Inflammatory macrophage treated with lipopolysaccharide for 4 hours (primary cell): Measurements from ENCODE around the gene AGAP1.

ENCODE experiments used
- DNase-seq: peaks from one replicate; pipeline ENCODE4 v3.0.0-alpha.2; 2020

The AGAP1 gene

GRCh38 chr2:235859651-235860050 lies 365.8 kb downstream of the AGAP1 start:
- no peak for DNase-seq

DNA sequence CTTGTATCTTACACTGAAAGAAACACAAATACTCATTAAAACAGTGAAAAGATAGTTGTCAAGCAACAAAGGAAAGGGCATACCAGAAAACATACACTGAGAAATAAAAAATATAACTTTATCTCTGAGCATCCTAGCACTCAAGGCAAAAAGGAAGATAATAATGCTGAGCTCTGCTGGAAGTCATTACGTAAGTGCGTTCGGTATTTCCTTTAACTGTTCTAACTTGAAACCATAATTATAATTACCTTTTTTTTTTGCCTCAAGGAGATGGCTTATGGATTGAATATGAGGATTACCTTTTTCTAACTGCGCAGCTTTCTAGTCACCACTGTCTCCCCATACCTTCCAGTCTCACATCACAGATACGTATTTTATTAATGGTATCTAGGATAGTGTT lies 366.3 kb downstream of the AGAP1 start:
- no peak for DNase-seq

GRCh38 chr2:235860871-235861270 lies 367.0 kb downstream of the AGAP1 start:
- DNase-seq = no peak

GRCh38 chr2:235861383-235861782 lies 367.5 kb downstream of the AGAP1 start:
- no peak for DNase-seq

DNA sequence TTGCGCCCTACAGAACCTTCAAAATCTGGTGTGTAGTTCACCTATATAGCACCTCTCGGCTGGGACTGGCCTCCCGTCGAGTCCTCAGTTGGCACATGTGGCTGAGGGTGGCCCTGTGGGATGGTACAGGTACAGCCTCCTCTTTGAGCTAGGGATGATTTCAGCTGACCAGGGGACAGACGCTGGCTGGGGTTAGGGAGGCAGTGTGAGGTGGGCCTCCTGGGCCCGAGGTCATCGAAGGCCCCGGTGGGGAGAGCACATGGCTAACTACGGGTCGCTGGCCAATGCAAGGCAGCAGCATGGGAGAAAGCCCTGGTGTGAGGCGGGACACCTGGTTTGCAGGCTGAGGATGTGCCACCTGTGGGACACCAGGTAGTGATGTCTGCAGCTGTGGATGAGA lies 369.6 kb downstream of the AGAP1 start:
- no peak for DNase-seq

DNA sequence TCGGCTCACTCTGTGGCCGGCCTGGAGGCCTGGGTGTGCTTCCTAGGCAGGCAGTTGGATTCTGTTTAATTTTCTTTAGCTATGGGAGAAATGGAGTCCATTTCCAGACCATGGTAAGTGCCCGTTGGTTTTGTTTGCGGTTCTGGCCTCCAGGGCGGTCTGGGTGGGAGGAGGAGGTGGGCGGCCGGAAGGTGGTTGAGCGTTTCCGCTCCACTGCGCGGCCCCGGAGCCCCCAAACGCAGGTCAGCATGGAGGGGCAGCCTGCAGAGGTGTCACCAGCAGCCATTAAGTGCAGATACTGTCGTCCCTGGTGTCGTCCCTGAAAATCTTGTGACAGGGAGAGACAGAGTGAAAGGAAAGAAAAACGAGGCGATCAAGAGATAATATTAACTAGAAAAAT lies 370.5 kb downstream of the AGAP1 start:
- DNase-seq = no peak

GRCh38 chr2:235864733-235865515 lies 371.1 kb downstream of the AGAP1 start:
- no peak for DNase-seq

GRCh38 chr2:235866373-235866772 lies 372.5 kb downstream of the AGAP1 start:
- DNase-seq = no peak

DNA sequence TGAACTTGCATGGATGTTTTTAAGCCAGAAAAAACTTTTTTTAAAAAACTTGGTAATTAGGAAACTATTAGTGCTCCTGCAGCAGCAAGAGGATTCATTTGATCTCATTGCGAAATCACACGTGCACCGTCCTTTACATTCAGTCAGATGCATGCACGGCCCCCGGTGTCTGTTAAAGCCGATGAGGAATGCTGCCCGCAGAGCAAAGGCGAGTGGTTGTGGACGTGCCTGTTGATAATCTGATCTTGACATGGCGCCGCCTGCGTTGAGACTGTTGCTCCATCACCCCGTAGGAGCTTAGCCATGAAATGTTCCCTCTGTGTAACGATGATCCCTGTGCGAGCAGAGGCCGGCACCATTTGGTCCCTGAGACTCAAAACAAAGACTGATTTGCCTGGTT lies 374.4 kb downstream of the AGAP1 start:
- no peak for DNase-seq

- DNase-seq = no peak
These were observed 374.8 kb downstream of the AGAP1 start for GRCh38 chr2:235868645-235869044.

DNA sequence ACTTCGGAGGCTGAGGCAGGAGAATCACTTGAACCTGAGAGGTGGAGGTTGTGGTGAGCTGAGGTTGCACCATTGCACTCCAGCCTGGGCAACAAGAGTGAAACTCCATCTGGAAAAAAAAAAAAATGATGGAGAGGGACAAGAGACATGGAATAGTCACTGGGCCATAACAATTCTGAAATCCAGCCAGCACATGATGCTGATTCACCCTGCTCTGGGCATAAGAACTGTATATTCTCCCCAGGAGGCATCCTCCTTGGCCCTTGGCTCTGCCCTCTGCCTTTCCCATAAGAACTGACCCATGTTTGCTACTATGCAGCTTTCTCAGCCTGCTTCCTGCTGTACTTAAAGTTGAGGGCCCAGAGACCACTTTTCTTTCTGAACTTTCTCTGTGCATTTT lies 376.7 kb downstream of the AGAP1 start:
- DNase-seq = no peak

DNA sequence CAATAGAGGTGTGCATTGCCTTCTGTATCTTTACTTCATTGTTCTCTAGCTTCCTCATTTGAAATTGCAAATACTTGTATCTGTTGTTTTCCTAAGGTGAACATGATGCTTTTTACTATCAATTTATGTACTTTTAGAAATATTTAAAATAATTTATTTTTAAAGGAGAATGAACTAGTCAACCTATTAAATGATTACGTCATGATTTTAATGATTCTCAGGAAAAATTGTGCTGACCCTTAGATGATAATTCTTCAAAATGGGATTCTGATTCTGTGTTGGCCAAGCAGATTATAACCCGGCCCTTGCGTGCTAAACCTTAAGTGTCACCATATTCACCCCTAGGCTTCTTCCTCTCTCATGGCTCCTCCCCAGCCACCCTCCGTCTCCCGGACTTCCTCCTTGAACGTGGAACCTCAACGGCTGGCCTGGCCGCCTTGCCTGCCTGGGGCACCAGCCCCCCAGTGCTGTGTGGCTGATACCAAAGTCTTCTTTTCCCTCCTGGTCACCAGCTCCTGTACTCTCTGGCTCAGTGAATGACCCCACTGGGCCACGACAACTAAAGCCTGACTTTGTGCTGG lies 382.3 kb downstream of the AGAP1 start:
- DNase-seq = no peak

DNA sequence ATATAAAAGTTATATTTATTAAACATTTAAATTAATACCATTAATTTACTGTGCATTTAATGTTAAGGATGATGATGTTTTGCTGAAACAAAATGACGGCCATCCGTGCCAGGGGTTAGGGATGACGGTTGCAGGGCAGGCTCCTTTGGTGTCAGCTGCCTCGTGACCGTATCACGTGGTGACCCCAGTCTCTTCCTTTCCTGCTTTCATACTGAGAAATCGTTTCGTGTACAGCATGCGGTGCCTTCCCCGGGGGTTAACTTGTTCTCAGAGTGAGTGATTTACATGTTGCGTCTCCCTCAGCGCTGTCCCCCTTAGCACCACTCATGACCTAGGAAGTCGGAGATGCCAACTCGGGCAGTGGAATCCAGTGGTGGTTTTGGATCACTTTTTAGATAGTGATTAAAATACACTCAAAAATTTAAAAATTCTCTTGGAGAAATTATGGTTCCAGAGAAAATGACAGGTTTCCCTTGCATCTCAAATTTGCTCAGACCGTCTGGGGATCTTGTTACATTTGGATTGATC lies 383.5 kb downstream of the AGAP1 start:
- no peak for DNase-seq

GRCh38 chr2:235879116-235879515 lies 385.3 kb downstream of the AGAP1 start:
- DNase-seq = no peak

- DNase-seq = no peak
These were observed 389.8 kb downstream of the AGAP1 start for GRCh38 chr2:235883675-235884074.

DNA sequence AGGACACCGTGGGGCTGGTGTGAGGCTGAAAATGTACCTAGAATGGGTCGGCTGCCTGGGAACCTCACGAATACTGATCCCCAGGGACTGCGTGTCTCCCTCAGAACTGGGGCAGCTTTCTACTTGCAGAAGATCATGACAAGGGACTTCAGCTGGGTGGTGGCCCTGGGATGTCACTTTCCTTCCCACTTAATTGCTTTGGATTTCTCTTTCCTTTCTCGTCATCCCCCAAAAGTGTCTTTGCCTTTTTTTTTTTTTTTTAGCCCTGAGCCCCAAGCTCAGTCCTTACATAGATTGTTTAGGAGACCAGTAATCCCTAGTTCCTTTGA lies 395.4 kb downstream of the AGAP1 start:
- DNase-seq = no peak

GRCh38 chr2:235893129-235893698 lies 399.4 kb downstream of the AGAP1 start:
- no peak for DNase-seq

GRCh38 chr2:235894839-235895238 lies 401.0 kb downstream of the AGAP1 start:
- no peak for DNase-seq

GRCh38 chr2:235896061-235896460 lies 402.2 kb downstream of the AGAP1 start:
- no peak for DNase-seq

- DNase-seq = no peak
These were observed 404.1 kb downstream of the AGAP1 start for GRCh38 chr2:235897992-235898391.

DNA sequence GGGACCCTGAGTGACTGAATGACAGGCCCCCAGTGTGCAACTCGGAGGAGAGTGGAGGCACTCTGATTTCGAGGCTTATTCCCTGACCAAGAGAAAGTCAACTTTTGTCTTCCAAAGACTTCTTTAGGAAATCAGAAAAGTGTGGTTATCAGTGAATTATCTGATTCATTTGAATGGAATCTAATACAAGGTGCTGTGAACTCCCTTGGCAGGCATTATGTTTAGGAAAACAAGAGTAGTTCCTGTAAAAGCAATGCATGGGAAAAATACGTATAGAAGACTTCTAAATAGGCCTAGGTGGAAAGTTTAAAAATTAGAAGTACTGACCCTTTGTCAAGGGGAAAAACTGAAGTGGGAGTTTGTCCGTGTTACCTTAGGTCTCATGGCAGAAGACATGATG lies 404.9 kb downstream of the AGAP1 start:
- no peak for DNase-seq

- no peak for DNase-seq
These were observed 406.8 kb downstream of the AGAP1 start for GRCh38 chr2:235900631-235901030.

DNA sequence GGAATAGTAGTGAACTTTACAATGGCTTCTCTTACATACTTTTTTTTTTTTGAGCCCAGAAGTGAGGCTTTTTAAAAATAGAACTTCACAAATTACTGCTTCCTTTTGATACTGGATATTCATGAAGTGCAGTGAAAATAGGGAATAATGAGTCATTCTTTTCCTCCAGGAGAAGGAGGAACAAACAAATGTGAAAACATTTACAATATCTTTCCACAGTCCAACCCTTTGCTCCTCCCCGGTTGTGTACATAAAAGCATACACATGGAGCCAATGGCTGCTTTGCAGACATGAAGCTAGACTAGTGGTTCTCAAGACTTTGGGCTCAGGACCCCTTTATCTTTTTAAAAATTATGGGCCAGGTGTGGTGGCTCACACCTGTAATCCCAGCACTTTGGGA lies 407.4 kb downstream of the AGAP1 start:
- DNase-seq = no peak

GRCh38 chr2:235903782-235904584 lies 410.1 kb downstream of the AGAP1 start:
- DNase-seq = no peak
